ENCODE data around the gene SPOCK3.
"Not testable (repeated sequence)": the region's sequence is repeated elsewhere in the genome, so short reads cannot be mapped to it uniquely, and the experiment has no call there.

Gene SPOCK3

DNA sequence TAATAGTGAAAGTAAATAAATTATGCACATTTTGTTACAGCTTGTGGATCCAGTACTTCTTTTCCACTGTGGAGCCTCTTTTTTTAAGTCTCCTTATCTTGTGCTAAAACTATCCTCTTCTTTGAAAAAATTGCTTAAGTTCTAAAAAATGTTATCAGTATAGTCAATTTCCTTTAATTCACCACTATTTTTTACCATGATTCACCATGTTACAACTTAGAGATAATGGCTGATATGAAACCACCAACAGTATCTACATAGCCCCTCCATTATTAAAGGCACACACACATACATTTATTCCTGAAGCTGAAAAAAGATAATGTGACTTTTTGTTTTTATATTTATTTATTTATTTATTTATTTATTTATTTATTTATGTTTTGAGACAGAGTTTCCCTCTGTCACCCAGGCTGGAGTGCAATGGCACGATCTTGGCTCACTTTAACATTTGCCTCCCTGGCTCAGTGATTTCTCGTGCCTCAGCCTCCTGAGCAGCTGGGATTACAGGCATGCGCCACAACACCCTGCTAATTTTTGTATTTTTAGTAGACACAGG, 243.2 kb downstream of the SPOCK3 start:
- no peaks in the 10 kb centered on the region for H3K36me3 ChIP-seq (ENCODE audit: insufficient read depth, low read length)
- no peaks in the 10 kb centered on the region for H3K9me3 ChIP-seq (ENCODE audit: control insufficient read depth, insufficient read depth, low read length)
- H3K9ac ChIP-seq (ENCODE audit: low read depth, low read length) = no peak overlapping the region
- H3K4me1 ChIP-seq (ENCODE audit: insufficient read depth, low read length) = no peaks in the 10 kb centered on the region

DNA sequence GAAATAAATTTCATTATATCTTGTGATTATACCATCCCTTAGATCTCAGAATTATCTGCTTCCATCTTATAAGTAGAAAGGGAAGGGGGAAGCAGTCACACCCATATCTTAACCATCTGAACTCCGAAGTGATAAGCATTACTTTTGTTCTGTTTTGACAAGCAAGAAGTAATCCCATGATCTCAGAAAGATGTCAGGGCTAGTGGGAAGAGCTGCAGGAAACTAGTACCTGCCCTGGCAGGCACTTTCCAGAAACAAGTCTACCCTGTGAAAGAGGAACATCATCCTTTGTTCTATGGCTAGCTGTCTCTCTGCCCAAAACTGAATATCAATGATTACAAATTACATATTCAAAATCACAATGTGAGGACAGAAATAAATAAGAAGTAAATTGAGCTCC, 244.4 kb downstream of the SPOCK3 start:
- no peaks in the 10 kb centered on the region for H3K4me1 ChIP-seq (ENCODE audit: insufficient read depth, low read length)
- H3K9ac ChIP-seq (ENCODE audit: low read depth, low read length) = no peak overlapping the region
- H3K9me3 ChIP-seq (ENCODE audit: control insufficient read depth, insufficient read depth, low read length) = no peaks in the 10 kb centered on the region
- H3K36me3 ChIP-seq (ENCODE audit: insufficient read depth, low read length) = no peaks in the 10 kb centered on the region

DNA sequence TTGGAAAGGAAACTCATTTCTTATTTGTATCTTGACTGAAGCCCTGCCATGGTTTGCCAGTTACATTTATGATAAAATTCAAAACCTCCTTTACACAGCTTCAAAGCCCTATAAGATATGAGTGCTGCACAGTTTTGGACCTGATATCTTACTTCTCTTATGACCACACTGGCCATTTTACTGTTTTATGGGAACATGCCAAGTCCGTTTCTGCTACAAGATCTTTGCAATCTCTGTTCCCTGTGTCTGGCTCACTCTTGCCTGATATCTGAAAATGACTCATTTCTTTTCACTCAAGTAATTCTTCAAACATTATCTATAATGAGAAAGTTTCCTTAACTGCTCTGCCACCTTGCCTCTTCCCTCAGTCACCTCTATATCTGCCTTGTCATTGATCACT, 247.3 kb downstream of the SPOCK3 start:
- H3K9ac ChIP-seq (ENCODE audit: low read depth, low read length) = no peak overlapping the region
- H3K9me3 ChIP-seq (ENCODE audit: control insufficient read depth, insufficient read depth, low read length) = no peaks in the 10 kb centered on the region
- no peaks in the 10 kb centered on the region for H3K4me1 ChIP-seq (ENCODE audit: insufficient read depth, low read length)
- H3K36me3 ChIP-seq (ENCODE audit: insufficient read depth, low read length) = no peaks in the 10 kb centered on the region

DNA sequence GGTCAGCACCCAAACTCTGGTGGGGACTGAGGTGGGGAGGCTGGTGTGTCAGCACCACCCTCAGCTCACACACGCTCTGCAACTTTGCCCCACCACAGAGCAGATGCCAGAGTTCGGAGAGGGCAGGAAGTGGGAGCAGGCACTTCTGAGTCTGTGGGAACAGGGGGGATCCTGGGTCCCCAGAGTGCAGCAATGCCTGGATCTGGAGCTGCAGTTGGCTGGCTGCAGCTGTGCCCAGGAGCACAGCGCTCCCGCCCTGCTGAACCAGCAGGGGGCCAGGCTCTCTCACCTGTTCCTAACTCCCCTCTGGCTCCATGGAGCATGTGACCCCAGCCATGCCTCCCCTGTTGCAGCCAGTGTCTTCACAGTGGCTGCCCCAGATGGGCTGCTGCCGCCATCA, 252.4 kb downstream of the SPOCK3 start:
- H3K9ac ChIP-seq (ENCODE audit: low read depth, low read length) = no peak overlapping the region
- no peaks in the 10 kb centered on the region for H3K9me3 ChIP-seq (ENCODE audit: control insufficient read depth, insufficient read depth, low read length)
- no peaks in the 10 kb centered on the region for H3K36me3 ChIP-seq (ENCODE audit: insufficient read depth, low read length)
- no peaks in the 10 kb centered on the region for H3K4me1 ChIP-seq (ENCODE audit: insufficient read depth, low read length)

DNA sequence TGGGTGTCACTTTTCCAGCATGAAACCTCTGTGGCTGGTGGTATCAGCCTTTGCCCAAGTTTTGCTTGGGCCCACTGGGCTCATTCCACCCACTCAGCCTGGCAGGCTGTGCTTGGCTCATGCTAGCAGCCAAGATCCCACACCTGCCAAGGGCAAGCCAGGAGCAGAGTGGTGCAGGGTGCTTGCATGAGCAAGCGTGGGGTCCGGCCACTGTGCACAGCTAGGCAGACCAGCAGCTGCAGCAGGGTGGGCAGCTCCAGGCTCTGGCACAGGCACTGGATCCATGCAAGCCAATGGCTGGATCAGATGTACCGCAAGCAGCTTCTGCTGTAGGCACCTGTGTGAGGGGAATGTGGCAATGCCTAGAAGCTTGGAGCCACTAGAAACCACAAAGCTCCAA, 253.9 kb downstream of the SPOCK3 start:
- Histone ChIP-seq H3K36me3 (ENCODE audit: insufficient read depth, low read length) (no peaks in the 10 kb centered on the region), H3K9ac (ENCODE audit: low read depth, low read length) (no peak overlapping the region), H3K4me1 (ENCODE audit: insufficient read depth, low read length) (no peaks in the 10 kb centered on the region), H3K9me3 (ENCODE audit: control insufficient read depth, insufficient read depth, low read length) (no peaks in the 10 kb centered on the region)

DNA sequence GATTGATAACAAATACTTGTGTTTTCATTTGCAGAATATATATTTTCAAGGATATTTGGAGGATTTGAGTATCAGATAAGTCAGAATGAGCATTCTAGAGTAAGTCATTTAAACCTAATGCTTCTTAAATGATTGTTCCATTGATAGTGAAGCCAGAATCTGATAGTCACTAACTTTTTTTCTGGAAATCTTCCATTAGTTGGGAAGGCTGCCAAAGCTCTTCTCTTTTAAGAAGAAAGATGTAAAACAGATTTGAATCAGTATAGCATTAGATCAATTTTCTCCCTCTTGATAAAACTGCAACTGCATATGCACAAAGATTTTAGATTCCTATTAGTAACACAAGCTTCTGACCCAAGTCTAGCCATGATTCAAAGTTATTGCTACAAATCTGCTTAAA, 256.7 kb downstream of the SPOCK3 start:
- Histone ChIP-seq H3K4me1 (ENCODE audit: insufficient read depth, low read length) (no peaks in the 10 kb centered on the region), H3K9me3 (ENCODE audit: control insufficient read depth, insufficient read depth, low read length) (no peaks in the 10 kb centered on the region), H3K9ac (ENCODE audit: low read depth, low read length) (no peak overlapping the region), H3K36me3 (ENCODE audit: insufficient read depth, low read length) (no peaks in the 10 kb centered on the region)

DNA sequence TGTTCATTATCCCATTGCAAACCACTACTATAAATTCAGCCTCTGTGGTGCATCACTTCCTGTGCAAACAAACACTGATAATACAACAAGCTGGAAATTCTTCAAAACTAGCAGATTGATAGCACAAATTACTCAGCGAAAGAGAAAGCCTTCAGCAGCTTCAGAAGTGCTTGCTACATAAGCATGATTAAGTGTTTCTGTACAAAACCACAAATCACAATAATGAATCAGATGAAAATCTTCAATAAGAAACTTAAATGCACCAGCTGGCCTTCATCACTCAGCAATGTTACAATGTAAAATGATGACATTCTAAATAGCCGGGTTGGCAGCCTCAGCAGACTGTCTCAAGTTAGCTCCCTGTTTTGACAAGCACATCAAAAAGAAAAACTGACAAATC, 262.2 kb downstream of the SPOCK3 start:
- H3K36me3 ChIP-seq (ENCODE audit: insufficient read depth, low read length) = no peaks in the 10 kb centered on the region
- H3K9ac ChIP-seq (ENCODE audit: low read depth, low read length) = no peak overlapping the region
- no peaks in the 10 kb centered on the region for H3K4me1 ChIP-seq (ENCODE audit: insufficient read depth, low read length)
- H3K9me3 ChIP-seq (ENCODE audit: control insufficient read depth, insufficient read depth, low read length) = peaks cover 10% of the 10 kb centered on the region; the same call in 1 of the 2 replicates

DNA sequence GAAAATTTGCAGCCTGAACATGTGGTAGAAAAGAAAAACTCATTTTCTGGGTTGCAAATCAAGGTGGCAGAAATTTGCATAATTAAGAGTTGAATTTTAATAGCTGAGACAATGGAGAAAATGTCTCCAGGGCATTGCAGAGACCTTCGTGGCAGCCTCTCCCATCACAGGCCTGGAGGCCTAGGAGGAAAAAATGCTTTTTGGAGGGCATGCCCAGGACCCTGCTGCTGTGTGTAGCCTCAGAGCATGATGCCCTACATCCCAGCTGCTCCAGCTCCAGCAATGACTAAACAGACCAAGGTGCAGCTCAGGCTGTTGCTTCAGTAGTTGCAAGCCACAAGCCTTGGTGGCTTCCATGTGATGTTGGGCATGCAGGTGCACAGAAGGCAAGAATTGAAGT, 266.1 kb downstream of the SPOCK3 start:
- not testable (repeated sequence) for H3K4me1 ChIP-seq (ENCODE audit: insufficient read depth, low read length); H3K36me3 ChIP-seq (ENCODE audit: insufficient read depth, low read length); H3K9ac ChIP-seq (ENCODE audit: low read depth, low read length)
- H3K9me3 ChIP-seq (ENCODE audit: control insufficient read depth, insufficient read depth, low read length) = peaks cover 18% of the 10 kb centered on the region; the same call in 1 of the 2 replicates

DNA sequence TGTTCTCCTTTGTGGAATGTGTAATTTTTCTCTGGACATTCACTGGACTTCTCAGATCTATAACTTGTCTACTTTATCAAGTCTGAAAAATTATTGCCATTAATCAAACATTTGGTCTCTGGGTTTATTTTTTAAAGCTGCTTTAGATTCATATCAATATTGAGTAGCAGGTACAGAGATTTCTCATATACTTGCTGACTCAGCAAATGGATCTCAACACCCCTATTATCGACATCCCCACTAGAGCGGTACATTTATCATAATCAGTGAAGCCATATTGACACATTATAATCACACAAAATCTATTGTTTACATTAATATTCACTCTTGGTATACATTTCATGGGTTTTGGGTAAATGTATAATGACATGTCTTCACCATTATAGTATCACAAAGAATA, 268.7 kb downstream of the SPOCK3 start:
- H3K9me3 ChIP-seq (ENCODE audit: control insufficient read depth, insufficient read depth, low read length) = peaks cover 18% of the 10 kb centered on the region; the same call in 1 of the 2 replicates
- H3K36me3 ChIP-seq (ENCODE audit: insufficient read depth, low read length) = no peaks in the 10 kb centered on the region; the same call in 1 of the 2 replicates
- no peak overlapping the region for H3K9ac ChIP-seq (ENCODE audit: low read depth, low read length)
- H3K4me1 ChIP-seq (ENCODE audit: insufficient read depth, low read length) = no peaks in the 10 kb centered on the region

DNA sequence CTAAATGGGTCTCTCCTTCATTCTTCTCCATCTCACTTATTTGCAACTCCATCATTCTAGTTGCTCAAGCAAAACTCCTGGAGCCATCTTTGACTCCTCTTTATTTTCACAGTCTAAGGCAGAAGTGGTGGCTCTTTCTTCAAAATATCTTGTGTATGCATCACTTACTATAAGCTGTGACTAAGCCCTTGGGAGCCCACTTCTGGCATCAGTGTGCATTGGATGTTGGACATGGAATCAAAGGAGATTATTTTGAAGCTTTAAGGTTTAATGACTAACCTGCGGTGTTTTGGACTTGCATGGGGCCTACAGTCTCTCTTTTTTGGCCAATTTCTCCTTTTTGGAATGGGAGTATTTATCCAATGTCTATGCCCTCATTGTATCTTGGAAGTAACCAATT, 276.8 kb downstream of the SPOCK3 start:
- no peaks in the 10 kb centered on the region for H3K4me1 ChIP-seq (ENCODE audit: insufficient read depth, low read length)
- no peak overlapping the region for H3K9ac ChIP-seq (ENCODE audit: low read depth, low read length)
- H3K9me3 ChIP-seq (ENCODE audit: control insufficient read depth, insufficient read depth, low read length) = 0 out of 2 replicates have a peak, but pooled peaks cover 3% of the 10 kb centered on the region
- H3K36me3 ChIP-seq (ENCODE audit: insufficient read depth, low read length) = no peaks in the 10 kb centered on the region; the same call in 1 of the 2 replicates

DNA sequence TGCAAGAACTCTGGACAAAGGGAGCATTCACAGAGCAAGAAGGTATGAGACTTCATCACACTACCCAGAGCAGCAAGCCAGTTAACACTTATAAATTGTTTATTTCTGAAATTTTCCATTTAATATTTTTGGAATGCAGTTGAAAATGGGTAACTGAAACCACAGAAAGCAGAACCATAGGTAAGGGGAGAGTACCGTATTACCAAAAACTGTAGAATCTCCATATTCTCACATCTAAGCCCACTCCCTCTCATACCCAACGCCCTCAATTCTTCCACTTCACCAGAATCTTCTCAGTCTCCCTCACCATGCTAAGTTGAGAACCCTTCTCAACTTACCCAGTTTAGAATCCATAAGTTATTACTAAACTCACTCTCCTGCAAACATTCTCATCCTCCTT, 277.8 kb downstream of the SPOCK3 start:
- no peaks in the 10 kb centered on the region; the same call in 1 of the 2 replicates for H3K36me3 ChIP-seq (ENCODE audit: insufficient read depth, low read length)
- 0 out of 2 replicates have a peak, but pooled peaks cover 3% of the 10 kb centered on the region for H3K9me3 ChIP-seq (ENCODE audit: control insufficient read depth, insufficient read depth, low read length)
- H3K9ac ChIP-seq (ENCODE audit: low read depth, low read length) = no peak overlapping the region
- H3K4me1 ChIP-seq (ENCODE audit: insufficient read depth, low read length) = no peaks in the 10 kb centered on the region

DNA sequence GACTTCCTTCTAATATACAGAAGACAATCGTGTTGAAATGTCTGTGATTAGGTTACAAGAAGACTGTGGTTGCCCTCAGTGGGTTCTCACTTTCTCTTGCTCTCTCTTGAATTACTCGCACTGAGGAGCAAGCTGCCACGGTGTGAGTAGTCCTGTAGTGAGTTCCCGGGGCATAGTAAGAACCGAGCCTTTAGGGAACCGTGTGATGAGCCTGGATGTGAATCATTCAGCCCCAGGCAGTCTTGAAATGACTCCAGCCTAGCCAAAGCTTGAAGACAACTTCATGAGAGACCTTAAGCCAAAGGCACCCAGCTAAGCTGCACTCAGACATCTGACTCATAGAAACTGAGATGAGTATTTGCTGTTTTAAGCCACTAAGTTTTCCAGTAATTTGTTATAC, 292.7 kb downstream of the SPOCK3 start:
- H3K36me3 ChIP-seq (ENCODE audit: insufficient read depth, low read length) = no peaks in the 10 kb centered on the region
- H3K9me3 ChIP-seq (ENCODE audit: control insufficient read depth, insufficient read depth, low read length) = no peaks in the 10 kb centered on the region
- no peak overlapping the region for H3K9ac ChIP-seq (ENCODE audit: low read depth, low read length)
- H3K4me1 ChIP-seq (ENCODE audit: insufficient read depth, low read length) = no peaks in the 10 kb centered on the region

DNA sequence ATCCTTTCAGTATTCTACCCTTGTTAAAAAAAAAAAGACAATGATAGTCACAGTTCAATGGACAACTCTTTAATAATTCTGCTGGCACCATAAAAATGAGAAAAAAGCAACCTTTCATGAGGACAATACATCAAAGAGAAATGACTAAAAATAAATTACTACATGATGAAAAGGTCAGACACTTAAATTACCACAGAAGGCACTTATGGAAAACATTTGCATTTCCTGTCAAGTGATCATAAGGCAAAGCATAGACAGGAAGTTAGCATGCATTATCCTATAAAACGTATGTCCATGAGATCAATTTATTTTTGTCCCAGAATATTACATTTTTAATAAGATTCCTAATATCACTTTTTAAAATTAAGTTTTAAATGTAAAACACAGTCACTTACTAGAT, 303.8 kb downstream of the SPOCK3 start:
- H3K9me3 ChIP-seq (ENCODE audit: control insufficient read depth, insufficient read depth, low read length) = no peaks in the 10 kb centered on the region; the same call in 1 of the 2 replicates
- no peaks in the 10 kb centered on the region for H3K4me1 ChIP-seq (ENCODE audit: insufficient read depth, low read length)
- no peak overlapping the region for H3K9ac ChIP-seq (ENCODE audit: low read depth, low read length)
- H3K36me3 ChIP-seq (ENCODE audit: insufficient read depth, low read length) = no peaks in the 10 kb centered on the region

DNA sequence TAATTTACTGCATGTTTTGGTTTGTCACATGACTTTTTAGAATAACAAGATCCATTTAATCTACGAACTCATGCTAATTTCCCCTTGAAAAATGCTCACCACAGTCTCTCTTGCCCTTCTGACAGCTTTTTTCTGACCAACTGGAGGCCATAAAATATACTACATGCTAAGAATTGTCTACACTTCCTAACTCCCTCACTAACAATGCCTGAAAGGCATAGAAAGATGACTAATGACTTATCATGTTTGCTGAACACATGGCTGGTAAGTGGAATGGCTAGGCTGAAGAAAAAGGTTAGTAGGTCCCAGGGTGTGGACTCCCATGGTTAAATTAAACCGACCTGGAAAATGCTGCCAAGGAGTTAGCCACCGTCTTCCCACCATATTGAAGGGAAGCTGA, 309.9 kb downstream of the SPOCK3 start:
- no peaks in the 10 kb centered on the region for H3K4me1 ChIP-seq (ENCODE audit: insufficient read depth, low read length)
- H3K9ac ChIP-seq (ENCODE audit: low read depth, low read length) = no peak overlapping the region
- no peaks in the 10 kb centered on the region for H3K9me3 ChIP-seq (ENCODE audit: control insufficient read depth, insufficient read depth, low read length)
- no peaks in the 10 kb centered on the region for H3K36me3 ChIP-seq (ENCODE audit: insufficient read depth, low read length)

DNA sequence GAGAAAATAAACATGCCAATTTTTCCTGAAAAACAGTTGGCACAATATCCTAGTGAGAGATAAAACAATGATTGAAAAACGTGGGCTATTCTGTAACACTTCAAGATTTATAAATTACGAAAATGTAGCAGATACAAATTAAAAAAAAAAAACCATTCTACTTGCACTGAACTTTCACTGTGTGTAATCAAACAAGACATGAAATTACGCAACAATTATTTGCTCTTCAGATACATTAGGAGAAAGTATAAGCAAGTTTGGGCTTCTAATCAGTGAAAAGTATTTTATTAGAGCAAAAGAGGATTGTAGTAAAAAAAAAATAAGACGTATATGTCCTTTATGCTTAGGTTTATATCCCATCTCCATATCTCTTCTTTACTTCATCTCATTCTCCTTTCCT, 320.4 kb downstream of the SPOCK3 start:
- Histone ChIP-seq H3K9me3 (ENCODE audit: control insufficient read depth, insufficient read depth, low read length) (no peaks in the 10 kb centered on the region), H3K4me1 (ENCODE audit: insufficient read depth, low read length) (no peaks in the 10 kb centered on the region), H3K9ac (ENCODE audit: low read depth, low read length) (no peak overlapping the region), H3K36me3 (ENCODE audit: insufficient read depth, low read length) (no peaks in the 10 kb centered on the region)

DNA sequence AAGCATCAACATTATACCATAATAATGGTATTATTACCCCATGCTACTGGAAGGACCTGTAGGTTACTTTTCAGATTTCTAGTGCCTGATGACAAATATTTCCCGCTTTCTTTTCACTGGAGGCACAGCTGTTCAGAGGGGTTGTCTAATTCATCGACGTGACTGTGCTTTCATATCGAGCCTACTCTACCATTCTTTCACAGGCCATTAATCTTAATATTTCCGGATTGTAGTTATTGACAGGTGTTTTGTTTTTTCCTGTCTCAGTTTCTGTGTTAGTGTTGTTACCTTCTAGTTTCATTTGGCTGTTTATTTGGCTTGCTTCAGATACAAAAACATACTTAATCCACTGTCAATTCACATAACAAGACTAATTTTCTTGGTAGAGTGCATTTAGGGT, 330.9 kb downstream of the SPOCK3 start:
- no peaks in the 10 kb centered on the region for H3K36me3 ChIP-seq (ENCODE audit: insufficient read depth, low read length)
- H3K4me1 ChIP-seq (ENCODE audit: insufficient read depth, low read length) = no peaks in the 10 kb centered on the region
- no peak overlapping the region for H3K9ac ChIP-seq (ENCODE audit: low read depth, low read length)
- no peaks in the 10 kb centered on the region for H3K9me3 ChIP-seq (ENCODE audit: control insufficient read depth, insufficient read depth, low read length)
